Kidney epithelial cell (primary cell): ENCODE measurements around the gene CENATAC. TPM values are rescaled to one million over a fixed set of nuclear protein-coding genes. Genes with fewer than 3 reads are reported as not detected.

Experiments
- DNase-seq: peaks from one replicate; pipeline ENCODE4 v3.0.0-alpha.2; 2010; ENCODE audit warnings: low read depth
- H3K27me3 ChIP-seq: 2 replicates; pipeline ENCODE4 v1.6.0; 2011; ENCODE audit warnings: low read length; ENCODE audit not compliant: control insufficient read depth, insufficient read depth
- H3K36me3 ChIP-seq: 2 replicates; pipeline ENCODE4 v1.5.1; 2011; ENCODE audit warnings: low read length; ENCODE audit not compliant: control insufficient read depth, insufficient read depth
- H3K4me3 ChIP-seq: 2 replicates; pipeline ENCODE4 v1.5.1; 2011; ENCODE audit warnings: low read depth, mild to moderate bottlenecking, control low read depth, low read length
- CTCF ChIP-seq: IDR thresholded peaks from 2 replicates; pipeline ENCODE4 v1.5.1; 2011; ENCODE audit warnings: mild to moderate bottlenecking, moderate library complexity, low read length, control low read depth, inconsistent platforms; ENCODE audit not compliant: insufficient read depth, poor library complexity, severe bottlenecking
- total RNA-seq: library from RNA; depleted of rRNA; stranded (reverse); fragments of >200 nt; gene quantifications from 2 replicates; pipeline ENCODE4 v1.2.3, GENCODE V29; 2015

CENATAC gene
- total RNA-seq, 1 donor from 2014 or later: 25.4 TPM

GRCh38 chr11:119027561-119028345 is 29.8 kb downstream of the CENATAC start:
- Histone ChIP-seq H3K27me3 (no peaks in the 10 kb centered on the region), H3K36me3 (peaks cover 2% of the 10 kb centered on the region), H3K4me3 (no peak overlapping the region)
- TF ChIP-seq CTCF: no peak
- no peak for DNase-seq

- no peak for DNase-seq
- Histone ChIP-seq H3K36me3 (peaks cover 2% of the 10 kb centered on the region), H3K4me3 (no peak overlapping the region), H3K27me3 (no peaks in the 10 kb centered on the region)
- no peak for TF ChIP-seq CTCF
Measured at GRCh38 chr11:119028346-119029068, 30.6 kb downstream of the CENATAC start.

GRCh38 chr11:119029069-119029339 is 31.1 kb downstream of the CENATAC start:
- DNase-seq: no peak
- Histone ChIP-seq H3K36me3 (peaks cover 2% of the 10 kb centered on the region), H3K27me3 (no peaks in the 10 kb centered on the region), H3K4me3 (no peak overlapping the region)
- no peak for TF ChIP-seq CTCF

GRCh38 chr11:119029340-119030028 is 31.5 kb downstream of the CENATAC start:
- peak; percentile 62 for DNase-seq
- Histone ChIP-seq H3K36me3 (peaks cover 2% of the 10 kb centered on the region), H3K27me3 (no peaks in the 10 kb centered on the region), H3K4me3 (peak overlapping the region; percentile 85)
- TF ChIP-seq CTCF: no peak

GRCh38 chr11:119030029-119030328 is 32.0 kb downstream of the CENATAC start:
- H3K4me3 ChIP-seq: peak overlapping the region; percentile 85
- H3K27me3 ChIP-seq: no peaks in the 10 kb centered on the region
- no peak for DNase-seq
- TF ChIP-seq CTCF: no peak
- H3K36me3 ChIP-seq: peaks cover 2% of the 10 kb centered on the region
